ENCODE results near the gene BDH1. TPM values are rescaled to one million over a fixed set of nuclear protein-coding genes. Genes with fewer than 3 reads are reported as not detected.

The BDH1 gene
- total and polyA plus RNA-seq, 12 donors: 5.7 to 31.1 (median 11.5) TPM

- Histone ChIP-seq H3K27ac (no peak overlapping the region), H3K4me1 (replicated peaks in 1 of 2) (no peaks in the 10 kb centered on the region), H3K4me3 (no peak overlapping the region), H3K36me3 (replicated peaks in 1 of 2) (no peaks in the 10 kb centered on the region), H3K9me3 (replicated peaks in 1 of 3) (no peaks in the 10 kb centered on the region), H3K27me3 (no peaks in the 10 kb centered on the region)
- WGBS, 4 donors: 79 to 93% (median 90%) methylated on average over 5 of the region's 5 CpGs
- intact Hi-C loops (cut with DNase I): no loop called here
- DNase-seq: no peak
- TF ChIP-seq POLR2A (IDR thresholded peaks at IDR 0.05): no peak
- TF ChIP-seq CTCF (IDR thresholded peaks at IDR 0.05): peak in 1 of 6 experiments; percentile 23
Measured at GRCh38 chr3:197525706-197526105, 30.1 kb downstream of the BDH1 start.

GRCh38 chr3:197524128-197524527, 31.6 kb downstream of the BDH1 start:
- Histone ChIP-seq H3K27ac (no peak overlapping the region), H3K27me3 (no peaks in the 10 kb centered on the region), H3K36me3 (replicated peaks in 1 of 2) (no peaks in the 10 kb centered on the region), H3K4me3 (no peak overlapping the region), H3K4me1 (replicated peaks in 1 of 2) (no peaks in the 10 kb centered on the region), H3K9me3 (replicated peaks in 1 of 3) (no peaks in the 10 kb centered on the region)
- no peak for DNase-seq
- 72 to 95% (median 94%) methylated on average over 8 of the region's 8 CpGs for WGBS, 4 donors
- intact Hi-C loops (cut with DNase I): no loop called here
- TF ChIP-seq CTCF (IDR thresholded peaks at IDR 0.05): no peak
- TF ChIP-seq POLR2A (IDR thresholded peaks at IDR 0.05): no peak

- TF ChIP-seq CTCF (IDR thresholded peaks at IDR 0.05) (no peak), POLR2A (IDR thresholded peaks at IDR 0.05) (no peak)
- Histone ChIP-seq H3K4me3 (no peak overlapping the region), H3K27me3 (no peaks in the 10 kb centered on the region), H3K27ac (no peak overlapping the region), H3K36me3 (replicated peaks in 1 of 2) (no peaks in the 10 kb centered on the region), H3K9me3 (replicated peaks in 1 of 3) (no peaks in the 10 kb centered on the region), H3K4me1 (replicated peaks in 1 of 2) (no peaks in the 10 kb centered on the region)
- 92 to 93% (median 92%) methylated on average over 14 of the region's 14 CpGs for WGBS, 4 donors
- intact Hi-C loops (cut with DNase I): no loop called here
- no peak for DNase-seq
Measured at GRCh38 chr3:197523526-197523925, 32.2 kb downstream of the BDH1 start.

DNA sequence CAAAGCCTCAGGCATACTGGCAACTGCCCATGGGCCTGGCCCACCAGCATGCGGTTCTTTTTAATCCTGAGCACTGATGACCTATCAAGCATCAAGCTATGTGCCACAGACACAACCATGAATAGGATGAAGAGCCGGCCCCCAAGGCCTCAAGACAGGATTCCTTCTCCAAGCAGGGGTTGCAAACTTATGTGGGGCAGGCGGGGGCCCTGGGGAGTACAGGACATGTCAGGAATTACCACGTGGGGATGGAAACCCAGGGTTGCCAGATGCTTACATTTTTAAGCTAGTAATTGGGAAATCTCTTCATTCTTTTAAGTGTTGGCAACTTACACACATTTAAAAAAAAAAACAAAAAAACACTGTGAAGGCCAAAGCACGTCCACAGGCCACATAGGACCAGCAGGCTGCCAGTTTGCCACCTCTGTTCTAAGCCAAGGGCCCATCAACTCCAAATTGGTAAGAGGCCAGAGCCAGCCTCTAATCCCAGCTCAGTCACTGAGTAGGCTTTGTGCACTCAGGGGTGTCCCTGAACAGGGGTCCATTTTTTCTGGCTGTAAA, 32.8 kb downstream of the BDH1 start:
- H3K27me3 ChIP-seq: no peaks in the 10 kb centered on the region
- no peaks in the 10 kb centered on the region for H3K4me1 ChIP-seq (replicated peaks in 1 of 2)
- DNase-seq: peak in 1 of 7 donors; percentile 31
- no peak for TF ChIP-seq CTCF (IDR thresholded peaks at IDR 0.05)
- TF ChIP-seq POLR2A (IDR thresholded peaks at IDR 0.05): no peak
- peak overlapping the region in 1 of 5 donors; percentile 21 for H3K27ac ChIP-seq
- intact Hi-C loops (cut with DNase I): no loop called here
- H3K9me3 ChIP-seq (replicated peaks in 1 of 3): no peaks in the 10 kb centered on the region
- H3K36me3 ChIP-seq (replicated peaks in 1 of 2): no peaks in the 10 kb centered on the region
- 81 to 90% (median 83%) methylated on average over 4 to 5 of the region's 5 CpGs for WGBS, 4 donors
- no peak overlapping the region for H3K4me3 ChIP-seq
